ENCODE data around the gene MRAP. TPM values are rescaled to one million over a fixed set of nuclear protein-coding genes. Genes with fewer than 3 reads are reported as not detected.

The MRAP gene
- total RNA-seq, 1 donor from 2014 or later = 3.4 TPM

DNA sequence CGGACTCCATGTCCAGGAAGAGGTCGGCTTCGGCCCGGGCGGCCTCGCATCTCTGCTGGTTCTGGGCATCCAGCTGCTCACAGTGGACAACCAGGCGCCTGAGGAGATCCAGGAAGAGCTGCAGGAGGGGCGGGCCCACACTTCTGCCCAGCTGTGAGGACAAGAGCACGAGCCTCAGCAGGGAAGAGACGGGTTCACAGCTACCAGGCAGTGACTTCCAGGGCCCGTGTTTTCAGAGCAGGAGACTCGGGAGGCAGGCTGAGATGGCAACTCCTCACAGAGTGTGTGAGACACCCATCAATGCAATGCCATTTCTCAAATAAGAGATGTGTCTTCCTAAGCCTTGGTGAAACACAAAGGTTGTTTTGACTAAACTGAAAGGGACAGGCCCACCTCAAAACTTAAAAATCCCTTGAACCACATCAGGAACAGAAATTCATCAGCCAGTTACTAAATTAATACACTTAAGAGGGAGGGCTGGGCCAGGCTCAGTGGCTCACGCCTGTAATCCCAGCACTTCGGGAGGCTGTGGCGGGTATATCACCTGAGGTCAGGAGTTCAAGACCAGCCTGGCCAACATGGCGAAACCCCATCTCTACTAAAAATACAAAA lies 50.8 kb downstream of the MRAP start:
- DNase-seq = no peak

DNA sequence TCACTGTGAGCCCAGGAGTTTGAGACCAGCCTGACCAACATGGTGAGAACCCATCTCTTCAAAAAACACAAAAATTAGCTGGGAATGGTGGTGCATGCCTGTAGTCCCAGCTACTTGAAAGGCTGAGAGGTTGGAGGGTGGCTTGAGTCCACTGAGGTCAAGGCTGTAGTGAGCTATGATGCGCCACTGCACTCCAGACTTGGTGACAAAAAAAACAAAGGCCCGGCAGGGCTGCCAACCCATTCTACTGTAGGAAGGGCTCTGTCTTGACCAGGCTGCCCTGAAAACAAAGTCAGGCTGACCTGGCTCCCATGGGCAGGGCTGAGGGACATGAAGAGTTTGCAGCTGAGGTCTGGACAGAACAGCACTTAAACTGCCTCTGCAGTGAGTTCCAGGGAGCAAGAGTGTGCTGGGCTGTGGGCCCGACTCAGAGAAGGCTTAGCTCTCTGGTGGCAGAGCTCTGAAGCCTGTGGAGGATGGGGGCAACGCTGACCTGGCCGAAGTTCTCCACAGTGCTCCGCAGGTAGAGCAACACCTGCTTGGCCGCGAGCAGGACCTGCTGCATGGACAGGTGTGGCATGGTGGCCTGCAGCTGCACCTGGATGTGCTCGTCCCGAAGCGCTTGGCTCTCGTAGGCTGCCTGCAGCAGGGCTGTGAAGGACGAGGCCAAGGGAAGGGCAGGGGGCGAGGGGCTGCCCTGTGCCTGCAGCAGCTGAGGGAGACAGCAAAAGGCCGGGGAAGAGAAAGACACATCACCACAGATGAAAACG lies 51.7 kb downstream of the MRAP start:
- no peak for DNase-seq

DNA sequence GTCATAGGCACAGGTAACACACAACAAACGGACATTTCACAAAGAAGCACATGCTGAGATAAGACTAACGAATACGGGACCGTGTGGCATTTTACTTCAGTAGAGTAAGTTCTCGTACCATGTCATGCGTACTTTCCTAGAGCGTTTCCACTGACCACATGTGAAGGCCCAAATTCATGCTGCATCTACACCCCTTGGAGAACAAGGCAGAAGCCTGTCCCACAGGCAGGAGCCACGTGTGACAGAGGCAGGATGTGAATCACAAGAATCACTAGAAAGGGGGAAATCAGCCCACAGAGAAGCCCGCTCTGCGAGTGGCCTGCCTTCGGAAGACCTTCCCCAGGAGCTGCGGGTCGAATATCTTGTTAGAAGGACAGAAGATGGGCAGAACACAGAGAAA lies 52.3 kb downstream of the MRAP start:
- DNase-seq = no peak

DNA sequence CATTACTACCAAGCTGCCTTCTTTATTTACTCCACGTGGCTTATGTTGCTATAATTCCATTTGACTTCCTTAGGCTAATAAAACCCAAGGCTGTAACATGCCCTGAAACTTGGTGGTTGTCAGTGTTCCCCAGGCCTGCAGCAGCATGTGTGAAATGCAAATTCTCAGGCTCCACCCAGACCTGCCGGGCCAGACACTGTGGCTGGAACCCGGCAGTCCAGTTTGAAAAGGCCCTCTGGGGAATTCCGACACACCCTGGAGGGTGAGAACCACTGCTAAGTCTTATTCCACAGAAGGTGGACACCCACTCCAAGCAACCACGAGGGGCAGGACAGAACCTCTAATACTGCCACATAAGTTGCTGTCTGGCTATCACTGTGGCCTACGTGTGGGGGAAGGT lies 52.8 kb downstream of the MRAP start:
- no peak for DNase-seq

DNA sequence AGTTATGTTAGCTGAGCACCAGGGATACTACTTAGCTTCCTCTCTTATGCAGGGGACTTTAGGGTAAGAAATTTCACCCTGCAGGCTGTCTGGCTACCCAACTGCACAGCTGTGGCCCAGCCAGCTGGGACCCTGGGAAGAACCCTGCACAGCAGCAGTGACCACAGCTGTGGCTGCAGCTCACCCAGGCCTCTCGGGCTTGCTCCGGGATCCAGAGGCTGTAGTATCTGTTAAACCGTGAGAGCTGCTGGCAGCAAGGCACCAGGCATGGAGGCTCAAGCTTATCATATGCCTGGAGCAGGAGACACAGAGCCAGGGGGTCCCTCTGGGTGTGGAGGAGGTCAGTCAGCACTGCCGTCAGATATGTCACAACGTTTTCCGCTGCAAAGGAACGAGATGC lies 53.9 kb downstream of the MRAP start:
- DNase-seq = no peak

DNA sequence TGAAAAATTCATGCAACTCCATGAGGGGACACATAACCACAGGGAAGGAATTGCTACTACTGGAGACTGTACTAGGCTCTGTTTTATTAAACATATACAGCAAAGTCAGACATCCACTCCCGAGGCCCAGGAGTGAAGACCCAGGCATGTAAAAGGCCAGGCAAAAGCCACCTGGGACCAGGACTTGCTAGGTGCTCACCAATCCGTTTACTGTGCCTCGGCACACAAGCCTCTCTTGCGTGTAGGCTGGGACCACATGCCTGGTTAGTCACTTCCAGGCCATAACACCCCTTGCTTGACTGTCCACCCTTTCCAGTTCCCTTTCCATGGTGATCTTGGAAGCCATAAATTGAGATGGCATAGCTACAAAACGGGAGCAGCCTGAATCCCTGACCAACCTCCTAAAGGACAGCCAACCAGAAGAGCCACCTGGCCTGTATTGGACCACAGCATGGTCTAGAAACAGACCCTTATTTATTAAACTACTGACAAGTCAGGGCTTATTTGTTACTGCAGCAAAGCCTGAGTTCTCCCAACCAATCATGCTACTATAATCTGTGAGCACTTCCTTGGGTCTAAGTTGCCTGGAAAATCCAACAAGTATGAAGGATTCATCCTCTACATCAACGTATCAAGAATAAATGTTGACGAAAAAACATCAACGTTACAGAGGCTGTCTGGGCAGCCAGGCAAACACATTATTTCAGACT lies 54.5 kb downstream of the MRAP start:
- no peak for DNase-seq

DNA sequence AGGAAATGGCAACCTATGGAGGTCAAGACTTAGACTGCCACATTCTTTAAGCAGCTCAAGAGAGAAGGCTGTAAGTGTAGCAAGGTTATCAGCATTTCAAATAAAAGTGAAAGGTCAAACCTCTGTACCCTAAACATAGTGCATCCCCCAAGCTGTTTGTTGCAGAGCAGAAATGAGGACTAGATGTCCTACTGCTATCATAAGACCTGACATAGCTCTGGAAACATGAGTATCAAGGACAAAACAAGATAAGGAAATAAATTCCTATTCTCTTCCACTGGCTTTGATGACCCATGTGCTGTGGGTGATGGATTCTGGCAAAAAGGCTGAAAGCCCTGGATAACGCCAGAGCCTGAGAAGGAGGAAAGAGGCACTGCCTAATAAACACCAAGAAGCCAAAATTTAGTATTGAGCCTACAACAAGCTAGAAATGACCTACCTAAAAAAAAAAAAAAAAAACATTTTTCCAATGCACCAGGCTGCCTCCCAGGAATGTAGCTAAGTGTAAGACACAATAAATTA lies 58.3 kb downstream of the MRAP start:
- no peak for DNase-seq

DNA sequence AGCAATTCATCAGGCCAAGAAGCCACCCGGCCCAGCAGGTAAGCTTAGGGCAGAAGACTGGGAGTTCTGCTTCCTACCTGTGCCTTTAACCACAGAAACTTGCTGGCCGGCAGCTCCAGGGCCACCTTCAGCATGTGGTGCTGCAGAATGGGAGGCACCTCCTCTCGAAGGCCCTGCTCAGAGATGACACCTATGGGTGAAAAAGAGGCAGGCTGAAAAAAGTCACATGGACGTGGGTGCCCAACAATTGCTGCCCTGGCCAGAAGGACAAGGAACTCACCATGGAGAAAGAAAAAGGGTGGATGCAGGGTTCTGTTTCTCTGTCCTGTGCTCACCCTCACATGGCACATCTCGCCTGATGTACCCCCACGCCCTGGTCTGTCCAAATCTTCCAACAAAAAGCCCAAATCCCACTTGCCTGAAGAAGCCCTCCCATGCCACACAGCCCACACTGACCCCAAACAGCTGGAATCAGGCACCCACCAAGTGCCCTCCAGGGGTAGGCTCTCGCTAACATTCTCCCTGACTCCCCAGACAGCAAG lies 61.1 kb downstream of the MRAP start:
- DNase-seq = no peak

DNA sequence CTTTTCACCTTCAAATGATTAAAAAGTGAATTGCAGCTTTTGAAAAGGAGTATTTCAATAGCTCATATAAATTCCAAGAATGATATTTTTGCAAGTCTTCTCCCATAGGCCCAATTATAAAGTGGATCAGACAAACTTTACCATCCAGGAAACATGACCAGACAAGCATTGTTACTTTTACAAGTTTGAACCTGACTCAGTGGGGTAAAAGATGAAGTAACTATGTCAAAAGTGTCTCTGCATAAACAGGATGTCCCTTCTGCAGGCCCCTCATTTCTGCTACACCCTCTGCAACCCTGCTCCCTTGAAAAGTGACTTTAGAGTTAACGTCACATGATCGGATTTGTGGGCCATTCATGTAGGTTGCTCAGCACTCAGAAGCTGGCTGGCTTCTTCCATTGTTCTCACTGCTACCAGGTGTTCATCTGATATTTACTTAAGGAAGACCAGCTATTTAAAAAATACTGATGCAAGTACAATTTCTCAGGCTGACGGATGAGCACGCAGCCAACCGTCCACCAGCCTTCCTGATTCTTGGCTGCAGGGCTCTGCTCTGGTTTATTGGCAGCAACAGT lies 61.8 kb downstream of the MRAP start:
- DNase-seq = no peak

Other genes with a start within 250 kb of the MRAP start
- gene MIS18A, start 19.8 kb upstream of the MRAP start, total RNA-seq = 7.0 TPM
- gene URB1, start 94.2 kb downstream of the MRAP start, total RNA-seq = 17.7 TPM
- 5.3 TPM for gene EVA1C, start 113.9 kb downstream of the MRAP start, total RNA-seq

Data from skin of body (tissue), 2 donors.